KMS-11 (cell line): ENCODE measurements around the gene SIN3B.

Experiments used
- H2AFZ ChIP-seq: fragments of 200-600 bp; sonication (generic); 2 replicates; pipeline ENCODE4 v1.6.1; 2016; ENCODE audit warnings: antibody characterized with exemption, mixed run types, low read depth
- H3K27ac ChIP-seq: fragments of 200-600 bp; sonication (generic); 2 replicates; pipeline ENCODE4 v1.6.1; 2016; ENCODE audit warnings: mild to moderate bottlenecking, mixed run types
- H3K27me3 ChIP-seq: fragments of 200-600 bp; sonication (generic); 2 replicates; pipeline ENCODE4 v1.6.1; 2017; ENCODE audit warnings: mild to moderate bottlenecking, low read depth, mixed run types, moderate library complexity; ENCODE audit not compliant: insufficient read depth
- H3K36me3 ChIP-seq: fragments of 200-600 bp; sonication (generic); 2 replicates; pipeline ENCODE4 v1.6.1; 2017; ENCODE audit warnings: mild to moderate bottlenecking, mixed run types; ENCODE audit not compliant: insufficient read depth
- H3K4me1 ChIP-seq: fragments of 200-600 bp; sonication (generic); 2 replicates; pipeline ENCODE4 v1.6.1; 2016; ENCODE audit warnings: mild to moderate bottlenecking, low read depth, mixed run types; ENCODE audit not compliant: poor library complexity, severe bottlenecking
- H3K4me2 ChIP-seq: fragments of 200-600 bp; sonication (generic); 2 replicates; pipeline ENCODE4 v1.7.0; 2016; ENCODE audit warnings: mild to moderate bottlenecking, mixed run types
- H3K4me3 ChIP-seq: fragments of 200-600 bp; sonication (generic); IDR thresholded peaks from 2 replicates; pipeline ENCODE4 v1.6.1; 2017; ENCODE audit warnings: low read depth, low read length, mixed read lengths; ENCODE audit not compliant: insufficient read depth
- H3K79me2 ChIP-seq: fragments of 200-600 bp; sonication (generic); 2 replicates; pipeline ENCODE4 v1.6.1; 2016; ENCODE audit warnings: low read depth, mixed run types; ENCODE audit not compliant: insufficient read depth
- H3K9ac ChIP-seq: fragments of 200-600 bp; sonication (generic); 2 replicates; pipeline ENCODE4 v1.6.1; 2016; ENCODE audit warnings: mild to moderate bottlenecking, mixed run types
- H4K20me1 ChIP-seq: fragments of 200-600 bp; sonication (generic); 2 replicates; pipeline ENCODE4 v1.6.1; 2016; ENCODE audit warnings: mild to moderate bottlenecking, mixed run types; ENCODE audit not compliant: insufficient read depth
- TF ChIP-seq, protein P1 (sequence below): fragments of 200-600 bp; sonication (generic); conservative IDR thresholded peaks from 2 replicates; pipeline ENCODE4 v1.6.1; 2017; ENCODE audit warnings: low read depth, mild to moderate bottlenecking, antibody characterized with exemption, low read length, moderate library complexity, mixed read lengths

SIN3B gene

DNA sequence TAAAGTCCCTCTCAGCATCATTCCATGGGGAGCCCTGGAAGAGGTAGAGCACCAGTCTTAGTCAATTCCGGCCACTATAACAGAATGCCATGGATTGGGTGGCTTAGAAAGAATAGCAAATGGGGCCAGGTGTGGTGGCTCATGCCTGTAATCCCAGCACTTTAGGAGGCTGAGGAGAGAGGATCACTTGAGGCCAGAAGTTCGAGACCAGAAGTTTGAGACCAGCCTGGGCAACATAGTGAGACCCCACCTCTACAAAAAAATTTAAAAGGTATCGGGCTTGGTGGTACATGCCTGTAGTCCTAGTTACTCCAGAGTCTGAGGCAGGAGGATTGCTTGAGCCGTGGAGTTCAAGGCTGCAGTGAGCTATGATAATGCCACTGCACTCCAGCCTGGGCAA lies 25.0 kb upstream of the SIN3B start:
- no peaks in the 10 kb centered on the region for H3K4me1 ChIP-seq
- no peak overlapping the region for H3K4me2 ChIP-seq
- H3K36me3 ChIP-seq = no peaks in the 10 kb centered on the region
- TF ChIP-seq, protein P1, sequence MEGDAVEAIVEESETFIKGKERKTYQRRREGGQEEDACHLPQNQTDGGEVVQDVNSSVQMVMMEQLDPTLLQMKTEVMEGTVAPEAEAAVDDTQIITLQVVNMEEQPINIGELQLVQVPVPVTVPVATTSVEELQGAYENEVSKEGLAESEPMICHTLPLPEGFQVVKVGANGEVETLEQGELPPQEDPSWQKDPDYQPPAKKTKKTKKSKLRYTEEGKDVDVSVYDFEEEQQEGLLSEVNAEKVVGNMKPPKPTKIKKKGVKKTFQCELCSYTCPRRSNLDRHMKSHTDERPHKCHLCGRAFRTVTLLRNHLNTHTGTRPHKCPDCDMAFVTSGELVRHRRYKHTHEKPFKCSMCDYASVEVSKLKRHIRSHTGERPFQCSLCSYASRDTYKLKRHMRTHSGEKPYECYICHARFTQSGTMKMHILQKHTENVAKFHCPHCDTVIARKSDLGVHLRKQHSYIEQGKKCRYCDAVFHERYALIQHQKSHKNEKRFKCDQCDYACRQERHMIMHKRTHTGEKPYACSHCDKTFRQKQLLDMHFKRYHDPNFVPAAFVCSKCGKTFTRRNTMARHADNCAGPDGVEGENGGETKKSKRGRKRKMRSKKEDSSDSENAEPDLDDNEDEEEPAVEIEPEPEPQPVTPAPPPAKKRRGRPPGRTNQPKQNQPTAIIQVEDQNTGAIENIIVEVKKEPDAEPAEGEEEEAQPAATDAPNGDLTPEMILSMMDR = no peak
- H3K79me2 ChIP-seq = no peaks in the 10 kb centered on the region
- no peak overlapping the region for H3K9ac ChIP-seq
- no peak overlapping the region for H3K4me3 ChIP-seq
- H3K27ac ChIP-seq = no peak overlapping the region
- no peak overlapping the region for H2AFZ ChIP-seq
- no peaks in the 10 kb centered on the region for H3K27me3 ChIP-seq
- no peaks in the 10 kb centered on the region for H4K20me1 ChIP-seq

DNA sequence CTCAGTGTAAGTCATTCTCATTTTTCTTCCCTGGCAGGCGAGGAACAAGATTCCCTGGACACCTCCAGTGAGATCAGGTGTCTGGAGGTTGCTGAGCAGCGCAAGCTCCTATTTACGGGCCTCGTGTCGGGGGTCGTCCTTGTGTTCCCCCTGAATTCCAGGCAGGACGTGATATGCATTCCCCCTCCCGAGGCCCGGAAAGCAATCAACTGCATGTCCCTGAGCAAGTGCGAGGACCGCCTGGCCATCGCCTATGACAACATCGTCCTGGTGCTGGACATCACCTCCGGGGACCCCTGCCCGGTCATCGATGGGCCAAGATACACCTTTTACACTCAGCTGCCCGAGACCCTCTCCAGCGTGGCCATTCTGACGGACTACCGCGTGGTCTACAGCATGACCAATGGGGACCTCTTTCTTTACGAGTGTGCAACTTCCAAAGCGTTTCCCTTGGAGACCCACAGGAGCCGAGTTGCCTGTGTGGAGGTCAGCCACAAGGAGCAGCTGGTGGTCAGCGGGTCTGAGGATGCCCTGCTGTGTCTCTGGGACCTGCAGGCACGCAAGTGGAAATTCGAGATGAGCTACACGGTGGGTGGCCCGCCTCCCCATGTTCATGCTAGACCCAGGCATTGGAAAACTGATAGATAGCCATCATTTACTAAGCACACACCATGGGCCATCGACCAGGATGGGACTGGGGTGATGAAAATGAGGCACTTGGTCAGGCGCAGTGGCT lies 21.5 kb upstream of the SIN3B start:
- H3K79me2 ChIP-seq = no peaks in the 10 kb centered on the region
- H2AFZ ChIP-seq = no peak overlapping the region
- H3K9ac ChIP-seq = no peak overlapping the region
- no peak overlapping the region for H3K4me3 ChIP-seq
- no peaks in the 10 kb centered on the region for H4K20me1 ChIP-seq
- no peak overlapping the region for H3K4me2 ChIP-seq
- no peak overlapping the region for H3K27ac ChIP-seq
- H3K27me3 ChIP-seq = no peaks in the 10 kb centered on the region
- no peaks in the 10 kb centered on the region for H3K36me3 ChIP-seq
- no peaks in the 10 kb centered on the region for H3K4me1 ChIP-seq
- TF ChIP-seq, protein P1 = no peak

DNA sequence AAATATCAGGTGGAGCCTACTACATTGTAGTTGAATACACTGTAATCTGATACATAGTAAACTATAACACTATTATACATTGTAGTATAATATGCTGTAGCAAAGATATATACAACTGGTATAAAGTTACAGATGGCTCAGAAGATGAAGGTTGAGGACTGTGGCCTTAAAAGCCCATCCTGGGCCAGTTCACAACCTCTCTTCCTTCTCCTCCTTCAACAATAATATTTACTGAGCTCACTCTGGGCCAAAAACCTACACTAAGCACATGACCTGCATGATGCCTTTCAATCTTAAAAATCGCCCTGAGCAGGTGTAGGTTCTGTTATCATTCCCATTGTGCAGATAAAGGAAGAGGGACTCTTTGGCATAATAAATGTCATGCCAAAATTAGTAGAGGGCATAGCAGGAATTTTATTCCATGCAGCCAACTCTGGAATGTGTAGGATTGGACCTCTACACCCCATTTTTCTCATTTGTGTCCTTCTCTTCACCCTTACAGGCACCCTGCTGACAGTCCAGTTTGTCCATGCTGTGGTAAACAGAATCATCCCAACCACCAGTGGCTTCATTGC lies 14.6 kb upstream of the SIN3B start:
- Histone ChIP-seq H3K4me1 (no peaks in the 10 kb centered on the region), H3K79me2 (no peaks in the 10 kb centered on the region), H4K20me1 (no peaks in the 10 kb centered on the region), H3K4me2 (no peak overlapping the region), H2AFZ (no peak overlapping the region), H3K9ac (no peak overlapping the region), H3K27ac (no peak overlapping the region), H3K36me3 (no peaks in the 10 kb centered on the region), H3K4me3 (no peak overlapping the region), H3K27me3 (no peaks in the 10 kb centered on the region)
- TF ChIP-seq, protein P1 = no peak

DNA sequence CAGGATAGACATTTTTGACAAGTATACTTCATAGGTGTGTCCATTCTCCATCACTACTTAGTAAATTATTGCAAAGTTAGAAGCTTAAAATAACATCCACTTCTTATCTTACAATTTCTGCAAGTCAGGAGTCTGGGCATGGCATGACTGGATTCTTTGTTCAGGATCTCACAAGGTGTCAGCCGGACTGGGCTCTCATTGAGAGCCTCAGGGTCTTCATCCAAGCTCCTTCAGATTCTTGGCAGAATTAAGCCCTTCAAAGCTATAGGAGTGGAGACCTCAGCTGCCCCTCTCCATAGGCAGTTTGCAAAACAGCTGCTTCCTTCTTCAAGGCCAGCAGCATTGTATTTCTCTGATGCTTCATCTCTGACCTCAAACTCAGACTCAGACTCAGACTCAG lies 9.1 kb upstream of the SIN3B start:
- H3K4me3 ChIP-seq = no peak overlapping the region
- no peak overlapping the region for H3K4me2 ChIP-seq
- no peaks in the 10 kb centered on the region for H4K20me1 ChIP-seq
- TF ChIP-seq, protein P1 = no peak
- no peaks in the 10 kb centered on the region for H3K27me3 ChIP-seq
- H3K27ac ChIP-seq = no peak overlapping the region
- no peaks in the 10 kb centered on the region for H3K36me3 ChIP-seq
- H3K9ac ChIP-seq = no peak overlapping the region
- H2AFZ ChIP-seq = no peak overlapping the region
- no peaks in the 10 kb centered on the region for H3K4me1 ChIP-seq
- no peaks in the 10 kb centered on the region for H3K79me2 ChIP-seq
